ENCODE results near the gene DROSHA. TPM values are rescaled to one million over a fixed set of nuclear protein-coding genes. Genes with fewer than 3 reads are reported as not detected.

The DROSHA gene
- total RNA-seq, 1 experiment from 2014 or later: 106 TPM

DNA sequence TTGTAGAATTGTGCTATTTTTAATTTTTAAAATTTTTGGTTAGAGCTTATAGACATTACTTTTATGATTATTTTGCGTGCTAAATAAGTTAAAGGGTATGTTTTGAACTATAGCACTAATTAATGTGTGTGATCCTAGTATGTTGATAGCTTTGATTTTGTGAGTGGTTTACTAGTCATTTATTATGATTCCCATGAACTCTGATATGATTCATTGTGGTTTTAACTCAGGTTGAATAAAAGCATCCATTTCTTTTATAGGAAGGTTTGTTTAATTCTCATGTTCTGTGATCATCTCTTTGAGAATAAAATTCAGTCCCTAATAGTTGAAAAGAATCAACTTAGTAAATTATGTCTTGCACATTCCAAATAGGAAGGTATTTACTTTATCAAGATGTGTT lies 22.7 kb upstream of the DROSHA start:
- H3K4ac ChIP-seq (ENCODE audit: low read depth, low read length): no peak overlapping the region
- H3K9me3 ChIP-seq (ENCODE audit: control insufficient read depth, low read depth, low read length): no peaks in the 10 kb centered on the region
- no peaks in the 10 kb centered on the region for H3K4me1 ChIP-seq (ENCODE audit: insufficient read depth, low read length)
- no peaks in the 10 kb centered on the region for H3K23me2 ChIP-seq (ENCODE audit: insufficient read length, low read depth, low read length, poor library complexity, severe bottlenecking)
- H3K27ac ChIP-seq (ENCODE audit: insufficient read length, low read depth, low read length): no peak overlapping the region
- no peak overlapping the region for H3K9ac ChIP-seq (ENCODE audit: extremely low read depth, insufficient read length, low read length)
- H2BK120ac ChIP-seq (ENCODE audit: low read depth, low read length, poor library complexity, severe bottlenecking): no peak overlapping the region
- H2AK5ac ChIP-seq (ENCODE audit: insufficient read length, low read length): no peak overlapping the region
- H3K79me1 ChIP-seq (ENCODE audit: insufficient read depth, low read depth, low read length, poor library complexity, severe bottlenecking): no peaks in the 10 kb centered on the region
- H3K27me3 ChIP-seq (ENCODE audit: insufficient read depth, low read length): no peaks in the 10 kb centered on the region
- TF ChIP-seq, protein P1, sequence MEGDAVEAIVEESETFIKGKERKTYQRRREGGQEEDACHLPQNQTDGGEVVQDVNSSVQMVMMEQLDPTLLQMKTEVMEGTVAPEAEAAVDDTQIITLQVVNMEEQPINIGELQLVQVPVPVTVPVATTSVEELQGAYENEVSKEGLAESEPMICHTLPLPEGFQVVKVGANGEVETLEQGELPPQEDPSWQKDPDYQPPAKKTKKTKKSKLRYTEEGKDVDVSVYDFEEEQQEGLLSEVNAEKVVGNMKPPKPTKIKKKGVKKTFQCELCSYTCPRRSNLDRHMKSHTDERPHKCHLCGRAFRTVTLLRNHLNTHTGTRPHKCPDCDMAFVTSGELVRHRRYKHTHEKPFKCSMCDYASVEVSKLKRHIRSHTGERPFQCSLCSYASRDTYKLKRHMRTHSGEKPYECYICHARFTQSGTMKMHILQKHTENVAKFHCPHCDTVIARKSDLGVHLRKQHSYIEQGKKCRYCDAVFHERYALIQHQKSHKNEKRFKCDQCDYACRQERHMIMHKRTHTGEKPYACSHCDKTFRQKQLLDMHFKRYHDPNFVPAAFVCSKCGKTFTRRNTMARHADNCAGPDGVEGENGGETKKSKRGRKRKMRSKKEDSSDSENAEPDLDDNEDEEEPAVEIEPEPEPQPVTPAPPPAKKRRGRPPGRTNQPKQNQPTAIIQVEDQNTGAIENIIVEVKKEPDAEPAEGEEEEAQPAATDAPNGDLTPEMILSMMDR (conservative IDR thresholded peaks at IDR 0.05): no peak
- H2BK12ac ChIP-seq (ENCODE audit: insufficient read length, low read depth, low read length): no peak overlapping the region
- no peak overlapping the region for H2BK20ac ChIP-seq (ENCODE audit: low read depth, low read length, poor library complexity, severe bottlenecking)
- H4K20me1 ChIP-seq (ENCODE audit: control insufficient read depth, insufficient read depth, insufficient read length): no peaks in the 10 kb centered on the region
- DNase-seq: no peak
- H3T11ph ChIP-seq (ENCODE audit: low read length): no peak overlapping the region
- no peak overlapping the region for H4K5ac ChIP-seq (ENCODE audit: insufficient read length, low read depth, low read length)
- no peak overlapping the region for H3K18ac ChIP-seq (ENCODE audit: insufficient read length, low read depth, low read length)
- no peak overlapping the region for H2BK5ac ChIP-seq (ENCODE audit: insufficient read length, low read length)
- H3K4me1 Mint-ChIP-seq: no peaks in the 10 kb centered on the region
- H3K56ac ChIP-seq (ENCODE audit: insufficient read length, low read depth, low read length): no peak overlapping the region
- H4K91ac ChIP-seq (ENCODE audit: insufficient read length, low read depth, low read length): no peak overlapping the region
- H3K79me2 ChIP-seq (ENCODE audit: insufficient read depth, low read length): no peaks in the 10 kb centered on the region
- H3K36me3 Mint-ChIP-seq (ENCODE audit: insufficient read depth in 1 of 3, low read depth in 3 of 3): peaks cover 21 to 61% (median 47%) of the 10 kb centered on the region in 3 experiments
- no peak overlapping the region for H3K14ac ChIP-seq (ENCODE audit: insufficient read depth, low read length)
- no peaks in the 10 kb centered on the region for H3K9me3 Mint-ChIP-seq
- no peaks in the 10 kb centered on the region for H3K27me3 Mint-ChIP-seq (ENCODE audit: low read depth)
- no peak overlapping the region for H3K4me3 Mint-ChIP-seq
- no peak overlapping the region for H3K23ac ChIP-seq (ENCODE audit: insufficient read length, low read depth, low read length)
- no peak overlapping the region for H2AFZ ChIP-seq (ENCODE audit: low read length)
- H4K8ac ChIP-seq (replicated peaks; ENCODE audit: insufficient read length, low read depth, low read length): no peak overlapping the region
- H2BK15ac ChIP-seq (ENCODE audit: low read depth, low read length): no peak overlapping the region
- no peak overlapping the region for H3K4me2 ChIP-seq (ENCODE audit: insufficient read depth, insufficient read length, low read length)
- no peak overlapping the region for H3K27ac Mint-ChIP-seq
- WGBS (ENCODE audit: extremely low coverage, insufficient read length, low lambda C conversion rate): no CpG with 5 or more reads among the region's 1 CpG

Measured in H9 (cell line).